GM18861 (cell line): ENCODE results near the gene NR2C1.
"Not testable (repeated sequence)": the region's sequence is repeated elsewhere in the genome, so short reads cannot be mapped to it uniquely, and the experiment has no call there.

Experiments used
- ATAC-seq: cut with Tn5 transposase; IDR thresholded peaks from one replicate; pipeline ENCODE4 v1.9.1; 2021; ENCODE audit not compliant: unreplicated experiment

The NR2C1 gene

DNA sequence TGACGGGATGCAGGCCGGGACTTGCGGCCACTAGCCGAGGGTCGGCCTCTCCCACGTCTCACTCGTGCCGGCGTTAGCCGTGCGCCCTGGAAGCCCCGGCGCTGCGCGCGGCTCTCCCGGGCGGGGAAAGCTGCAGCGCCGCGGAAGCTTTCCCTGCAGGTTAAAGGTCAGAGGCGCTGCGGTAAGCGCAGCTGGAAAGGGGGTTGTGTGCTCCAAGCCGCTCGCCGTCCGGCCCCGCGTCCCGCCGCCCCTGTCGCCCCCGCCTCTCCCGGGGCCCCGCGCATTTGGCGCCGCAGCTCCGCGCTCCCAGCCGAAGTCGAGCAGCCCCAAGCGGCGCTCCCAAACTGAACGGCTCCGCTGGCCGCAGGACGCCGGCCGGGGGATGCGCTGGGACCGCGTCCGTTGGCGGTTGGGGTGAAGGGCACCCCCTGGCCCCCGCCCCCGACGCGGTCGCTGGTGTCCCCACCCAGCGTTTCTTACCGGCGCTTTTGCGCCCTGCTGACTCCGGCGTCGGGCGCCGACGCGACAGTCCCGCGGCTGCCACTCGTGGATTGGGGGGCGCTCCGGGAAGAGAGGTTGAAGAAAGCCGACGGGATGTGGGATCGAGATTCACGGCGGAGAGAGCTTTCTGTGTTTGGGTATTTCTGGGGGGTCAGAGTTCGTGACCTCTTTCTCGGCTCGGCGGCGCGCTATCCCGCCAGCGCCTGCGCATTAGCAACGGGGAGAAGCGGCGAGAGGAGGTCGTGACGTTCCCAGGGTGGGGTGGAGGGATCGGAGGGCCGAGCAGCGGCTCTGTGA, at the start of gene NR2C1:
TSS of gene NR2C1 (minus strand) at position 719 of the 798 bp plus-strand sequence. CDS start 6,234 bp downstream, outside the sequence.
- ATAC-seq = peak; percentile 82

DNA sequence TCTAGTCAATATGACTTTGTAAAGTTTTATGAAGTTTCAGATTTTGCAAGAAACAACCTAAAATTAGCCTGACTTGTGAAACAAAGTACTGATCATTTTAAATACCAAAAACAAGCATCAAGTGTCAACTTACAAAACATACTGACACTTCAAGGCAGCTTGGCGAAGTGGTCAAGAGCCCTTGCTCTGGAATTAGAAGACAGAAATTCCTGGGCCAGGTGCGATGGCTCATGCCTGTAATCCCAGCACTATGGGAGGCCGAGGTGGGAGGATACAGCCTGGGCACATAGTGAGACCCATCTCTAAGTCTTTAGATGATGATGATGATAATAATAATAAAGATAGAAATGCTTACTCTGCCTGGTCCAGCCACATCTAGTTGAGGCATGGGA, 45.4 kb upstream of the NR2C1 start:
- no peak for ATAC-seq

DNA sequence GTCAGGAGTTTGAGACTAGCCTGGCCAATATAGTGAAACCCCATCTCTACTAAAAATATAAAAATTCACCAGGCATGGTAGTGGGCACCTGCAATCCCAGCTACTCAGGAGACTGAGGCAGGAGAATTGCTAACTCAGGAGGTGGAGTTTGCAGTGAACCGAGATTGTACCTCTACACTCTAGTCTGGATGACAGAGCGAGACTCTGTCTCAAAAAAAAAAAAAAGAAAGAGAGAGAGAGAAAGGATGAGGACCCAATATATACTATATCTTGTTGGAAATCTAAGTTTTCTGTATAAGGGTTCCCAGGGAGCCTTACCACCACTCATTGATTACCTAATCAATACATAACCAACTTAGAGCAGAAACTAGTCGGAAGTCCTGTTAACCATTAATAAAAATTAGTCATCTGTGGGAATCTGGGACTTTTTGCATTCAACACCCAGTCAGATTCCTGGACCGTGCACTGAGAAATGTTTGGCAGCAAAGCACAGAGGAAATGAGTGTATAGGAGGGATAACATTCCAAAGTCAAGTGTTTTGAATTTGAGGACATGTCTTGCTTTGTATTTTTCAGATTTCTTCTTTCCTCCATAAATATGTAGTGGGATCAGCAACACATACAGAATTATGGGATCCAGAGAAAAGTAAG, 44.8 kb upstream of the NR2C1 start:
- ATAC-seq = no peak

DNA sequence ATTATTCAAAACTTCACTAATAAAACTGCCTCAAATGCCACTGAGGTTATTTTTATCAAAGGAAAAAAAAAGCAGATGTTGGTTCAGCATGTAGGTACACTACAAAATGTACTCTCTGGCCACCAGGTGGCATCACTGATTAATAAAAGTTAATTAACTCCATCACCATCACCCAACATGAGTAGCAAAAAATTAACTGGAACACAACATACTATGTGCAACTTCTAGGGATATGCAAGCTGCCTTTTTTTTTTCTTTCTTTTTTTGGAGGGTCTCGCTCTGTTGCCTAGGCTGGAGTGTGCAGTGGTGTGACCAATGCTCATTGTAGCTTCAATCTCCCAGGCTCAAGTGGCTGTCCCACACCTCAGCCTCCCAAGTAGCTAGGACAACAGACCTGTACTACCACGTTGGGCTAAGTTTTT, 43.8 kb upstream of the NR2C1 start:
- peak; percentile 89 for ATAC-seq

DNA sequence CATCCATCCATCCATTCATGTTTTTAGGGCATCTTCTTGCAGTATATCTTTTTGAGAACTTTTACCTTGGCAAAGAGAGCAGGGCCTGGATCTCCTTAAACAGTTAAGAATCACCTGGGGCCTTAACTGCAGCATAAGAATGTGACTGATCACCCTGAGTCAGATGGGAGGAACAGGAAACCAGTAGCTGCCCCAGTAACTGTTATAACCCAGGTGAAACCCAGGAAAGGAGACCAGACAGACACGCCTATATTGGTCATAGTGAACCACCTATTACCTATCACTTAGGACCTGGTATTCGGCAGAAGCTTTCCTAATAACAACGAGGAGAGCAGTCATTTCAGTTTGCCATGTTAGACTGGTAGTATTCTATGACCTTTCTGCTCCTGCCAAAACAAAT, 43.4 kb upstream of the NR2C1 start:
- peak; percentile 37 for ATAC-seq

DNA sequence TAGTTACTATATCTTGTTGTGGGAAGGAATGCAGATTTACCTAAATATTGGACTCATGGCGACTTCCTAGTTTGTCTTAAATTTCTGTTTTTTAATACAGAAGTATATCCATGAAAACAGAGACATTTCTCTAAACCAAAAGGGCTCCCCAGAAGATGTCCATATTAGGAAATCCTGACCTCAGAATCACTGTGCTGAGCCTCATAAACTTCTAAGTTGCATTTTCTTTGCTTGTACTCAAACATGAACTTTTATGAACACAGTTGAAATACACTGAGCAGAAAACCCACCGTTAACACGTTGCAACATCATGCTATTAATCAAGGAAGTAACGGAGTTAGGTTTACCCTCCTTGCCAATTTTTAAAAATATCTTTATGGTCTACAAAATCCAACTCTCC, 42.9 kb upstream of the NR2C1 start:
- no peak for ATAC-seq

DNA sequence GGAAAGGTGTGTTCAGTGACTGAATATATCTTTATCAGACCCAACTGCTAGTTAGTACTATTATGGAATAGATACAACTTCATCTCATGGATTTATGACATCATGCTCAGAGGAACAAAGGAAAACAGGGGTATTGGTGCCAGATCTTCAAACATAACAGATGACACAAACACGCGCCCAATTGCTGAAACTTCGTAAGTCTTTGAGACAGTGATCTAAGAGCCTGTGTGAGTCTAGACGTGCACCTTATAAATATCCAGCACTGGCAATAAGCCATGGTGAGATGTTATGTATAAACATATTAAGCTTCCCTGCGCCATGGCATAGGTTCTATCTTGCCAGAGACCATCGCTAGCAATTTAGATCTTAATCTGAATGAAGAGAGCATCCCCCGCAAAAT, 42.2 kb upstream of the NR2C1 start:
- no peak for ATAC-seq

DNA sequence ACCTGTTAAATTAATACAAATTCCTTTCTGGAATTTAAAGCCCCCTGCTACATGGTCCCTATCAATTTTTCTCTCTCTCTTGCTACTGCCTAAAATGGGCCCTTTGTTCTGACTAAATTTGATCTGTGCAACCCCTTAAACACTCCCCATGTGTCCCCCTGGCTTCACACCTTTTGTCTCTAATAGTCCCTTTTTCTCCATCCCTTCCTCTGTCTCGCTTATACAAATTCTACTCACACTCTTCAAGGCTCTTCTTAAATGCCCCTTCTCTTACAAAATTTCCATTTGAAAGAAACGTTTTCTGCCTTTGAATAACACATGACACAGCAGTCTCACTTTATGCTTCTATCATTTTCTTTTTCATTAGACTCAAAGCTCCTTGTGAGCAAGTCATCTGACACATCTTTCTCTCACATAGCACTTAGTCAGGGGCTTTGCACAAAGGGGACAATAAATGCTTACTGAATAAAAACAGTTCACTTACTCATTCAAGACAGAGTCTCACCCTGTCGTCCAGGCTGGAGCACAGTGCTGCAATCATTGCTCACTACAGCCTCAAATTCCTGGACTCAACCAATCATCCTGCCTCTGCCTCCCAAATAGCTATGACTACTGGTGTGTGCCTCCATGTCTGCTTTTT, 41.5 kb upstream of the NR2C1 start:
- ATAC-seq = no peak

DNA sequence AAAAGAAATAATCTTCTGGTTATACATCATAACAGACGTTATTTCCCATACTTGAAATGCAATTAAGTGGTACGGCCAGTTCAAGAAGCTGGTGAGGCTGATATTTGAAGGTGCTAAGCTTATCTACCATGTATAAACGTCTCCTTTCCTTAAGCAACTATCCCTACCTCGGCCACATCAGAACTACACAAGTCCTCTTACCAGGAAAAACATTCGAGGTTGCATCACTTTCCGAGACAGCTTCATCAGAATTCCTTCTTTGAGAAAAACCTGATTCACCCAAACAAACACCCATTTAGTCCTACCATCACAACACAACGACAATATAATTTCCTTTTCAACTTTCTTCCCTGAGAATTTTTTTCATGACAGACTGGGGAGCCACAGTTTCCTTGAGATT, 33.9 kb upstream of the NR2C1 start:
- ATAC-seq = no peak

DNA sequence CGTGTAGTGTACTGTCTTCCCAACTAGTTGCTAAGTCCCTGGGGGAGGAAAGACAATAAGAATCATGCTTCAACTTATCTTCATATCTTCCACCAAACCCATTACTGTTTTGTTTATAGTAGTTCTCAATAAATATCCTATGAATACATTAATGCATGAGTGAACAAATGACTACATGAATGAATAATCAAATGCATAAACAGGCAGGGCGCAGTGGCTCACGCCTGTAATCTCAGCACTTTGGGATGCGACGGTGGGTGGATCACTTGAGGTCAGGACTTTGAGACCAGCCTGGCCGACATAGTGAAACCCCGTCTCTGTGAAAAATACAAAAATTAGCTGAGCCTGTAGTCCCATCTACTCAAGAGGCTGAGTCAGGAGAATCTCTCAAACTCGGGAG, 32.1 kb upstream of the NR2C1 start:
- no peak for ATAC-seq

DNA sequence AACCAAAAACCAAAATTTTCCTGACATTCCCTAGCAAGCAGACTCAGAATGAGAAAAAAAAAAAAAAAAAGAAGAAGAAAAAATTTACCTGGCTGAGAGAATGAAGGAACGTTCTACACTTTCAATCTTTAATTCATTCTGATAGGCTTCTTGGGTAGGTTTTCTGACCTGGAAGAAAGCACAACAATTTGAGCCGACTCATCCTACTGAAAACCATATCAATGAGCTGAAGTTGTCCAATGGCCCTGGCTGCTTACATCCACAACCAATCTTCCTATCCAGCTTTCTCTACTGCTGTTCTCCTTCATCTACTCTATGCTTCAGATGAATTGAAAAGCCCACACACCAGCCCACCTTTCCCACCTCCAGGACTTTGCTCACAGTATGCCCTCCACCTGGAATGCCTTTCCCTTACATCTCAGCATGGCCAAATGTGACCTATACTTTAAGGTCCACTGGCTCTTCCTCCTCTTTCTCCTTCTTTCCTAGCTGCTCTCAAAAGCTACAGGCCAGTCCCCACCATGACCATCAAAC, 31.6 kb upstream of the NR2C1 start:
- no peak for ATAC-seq

DNA sequence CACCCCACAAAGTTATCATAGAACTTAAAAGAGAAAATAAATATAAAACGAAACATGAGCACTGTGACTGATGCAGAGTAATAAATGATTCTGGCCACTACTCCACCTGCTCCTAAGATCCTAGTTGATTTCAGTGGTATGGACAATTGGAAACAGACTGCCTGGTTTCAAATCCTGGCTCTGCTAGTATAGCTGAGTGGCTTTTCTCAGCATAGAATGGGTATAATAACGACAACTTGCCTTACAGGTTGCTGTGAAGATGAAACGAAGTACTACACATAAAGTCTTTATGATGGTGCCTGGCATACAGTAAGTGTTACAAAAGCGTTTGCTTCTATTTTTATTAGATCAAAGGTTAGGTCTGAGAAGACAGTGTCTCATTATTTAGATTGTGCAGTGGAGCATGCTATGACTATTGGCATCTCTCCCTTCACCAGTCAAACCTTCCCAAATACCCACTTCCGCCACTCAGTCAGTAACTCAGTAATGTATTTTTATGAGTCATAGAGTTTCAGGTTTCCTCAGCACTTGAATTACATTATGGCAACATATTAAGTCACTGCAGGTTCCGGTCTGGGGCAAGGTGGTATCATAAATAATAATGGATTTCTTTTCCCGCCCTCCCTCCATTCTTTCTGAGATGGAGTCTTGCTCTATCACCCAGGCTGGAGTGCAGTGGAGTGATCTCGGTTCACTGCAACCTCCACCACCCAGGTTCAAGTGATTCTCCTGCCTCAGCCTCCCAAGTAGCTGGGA, 29.7 kb upstream of the NR2C1 start:
- peak; percentile 97 for ATAC-seq

DNA sequence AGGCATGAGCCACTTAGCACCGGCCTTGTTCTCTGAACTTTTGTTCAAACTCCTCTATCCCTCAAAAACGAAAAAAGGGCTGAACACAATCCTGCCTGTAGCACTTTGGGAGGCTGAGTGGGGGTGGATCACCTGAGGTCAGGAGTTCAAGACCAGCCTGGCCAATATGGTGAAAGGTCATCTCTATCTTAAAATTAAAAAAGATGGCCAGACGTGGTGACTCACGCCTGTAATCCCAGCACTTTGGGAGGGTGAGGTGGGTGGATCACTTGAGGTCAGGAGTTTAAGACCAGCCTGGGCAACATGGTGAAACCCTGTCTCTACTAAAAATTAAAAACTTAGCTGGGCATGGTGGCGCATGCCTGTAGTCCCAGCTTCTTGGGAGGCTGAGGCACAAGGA, 28.5 kb upstream of the NR2C1 start:
- ATAC-seq = not testable (repeated sequence)

DNA sequence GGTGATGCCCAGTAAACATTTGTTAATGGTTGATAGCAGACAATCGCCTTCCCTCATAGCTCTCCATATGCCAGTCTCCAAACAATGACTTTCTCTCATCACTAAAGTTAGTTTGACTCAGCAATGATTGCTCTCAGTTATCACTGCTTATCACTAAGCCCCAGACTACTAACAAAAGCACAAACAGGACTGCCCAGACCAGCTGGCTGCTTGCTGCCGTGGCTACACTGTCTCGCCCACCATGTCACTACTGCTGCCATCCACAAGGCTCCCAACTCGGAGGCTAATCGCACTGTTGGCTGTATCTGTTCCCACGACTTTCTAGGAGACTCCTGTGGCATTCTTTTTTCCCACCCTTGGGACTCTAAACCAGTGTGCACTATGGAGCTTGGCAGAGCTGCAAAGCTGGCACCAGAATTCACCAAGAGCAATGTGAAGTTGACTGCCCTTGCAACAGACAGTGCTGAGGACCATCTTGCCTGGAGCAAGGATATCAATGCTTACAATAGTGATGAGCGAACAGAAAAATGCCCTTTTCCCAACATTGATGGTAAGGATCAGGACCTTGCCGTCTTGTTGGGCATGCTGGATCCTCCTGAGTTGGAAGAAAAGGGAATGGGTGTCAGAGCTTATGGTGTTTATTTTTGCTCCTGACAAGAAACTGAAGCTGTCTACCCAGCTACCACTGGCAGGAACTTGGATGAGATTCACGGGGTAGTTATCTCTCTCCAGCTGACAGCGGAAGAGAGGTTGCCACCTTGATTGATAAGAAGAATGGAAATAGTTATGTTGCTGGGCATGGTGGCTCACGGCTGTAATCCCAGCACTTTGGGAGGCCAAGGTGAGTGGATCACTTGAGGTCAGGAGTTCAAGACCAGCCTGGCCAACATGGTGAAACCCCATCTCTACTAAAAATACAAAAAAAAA, 27.1 kb upstream of the NR2C1 start:
- ATAC-seq = no peak

DNA sequence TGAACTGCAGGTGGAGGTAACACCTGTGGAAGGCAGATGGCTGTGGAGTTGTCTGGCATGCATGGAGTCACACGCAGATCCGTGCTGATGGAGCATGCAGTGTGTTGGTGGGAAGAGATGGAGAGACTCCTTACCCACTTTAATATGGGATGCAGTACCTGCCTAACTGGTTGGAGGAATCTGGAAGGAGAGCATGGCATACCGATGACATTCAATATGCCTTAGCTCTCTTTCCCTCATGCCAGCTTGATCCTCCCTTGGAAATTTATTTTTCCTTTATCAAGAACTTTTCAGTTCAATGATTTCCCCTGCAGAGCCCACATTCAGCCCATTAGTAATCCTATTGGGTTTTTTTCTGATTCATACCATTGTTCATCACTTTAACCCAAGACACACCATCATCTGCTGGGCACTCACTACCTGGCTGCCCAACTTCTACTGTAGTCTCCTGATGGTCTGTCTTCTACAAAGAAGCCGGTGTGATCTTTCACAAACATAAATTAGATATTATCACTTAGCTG, 25.9 kb upstream of the NR2C1 start:
- no peak for ATAC-seq

DNA sequence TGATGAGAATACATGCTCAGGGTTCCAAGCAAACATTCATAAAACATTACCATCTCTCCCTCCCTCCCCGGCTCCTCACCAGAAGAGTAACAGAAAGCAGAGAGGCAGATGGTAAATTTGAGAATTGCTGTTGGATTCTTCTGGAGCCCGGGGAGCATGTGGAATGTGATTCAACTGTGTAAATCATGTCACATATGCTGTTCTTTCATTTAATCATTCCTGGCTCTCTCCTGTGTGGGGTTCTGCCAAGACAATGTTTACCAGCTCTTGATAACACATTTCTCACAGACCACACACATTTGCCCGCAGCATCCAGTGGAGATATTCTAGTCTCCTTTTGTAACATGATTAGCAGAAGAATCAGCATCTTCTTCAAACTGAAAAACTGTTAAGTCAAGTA, 23.4 kb upstream of the NR2C1 start:
- no peak for ATAC-seq

DNA sequence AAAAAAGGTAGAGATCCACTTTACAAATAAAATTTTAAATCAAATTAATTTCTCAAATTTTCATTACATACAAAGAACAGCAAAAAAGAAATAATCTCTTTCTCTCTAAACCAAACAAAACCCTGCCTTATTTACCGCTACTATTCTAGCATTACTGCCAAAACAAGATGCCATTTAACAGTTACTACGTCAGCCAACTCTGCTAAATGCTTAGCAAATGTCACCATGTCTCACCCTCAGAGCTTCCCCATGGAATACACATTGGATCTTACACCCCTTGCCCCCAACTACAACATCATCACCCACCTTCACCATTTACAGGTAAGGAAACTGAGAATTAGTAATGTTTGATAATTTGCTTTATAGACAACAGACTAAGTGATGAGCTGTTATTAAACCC, 23.0 kb upstream of the NR2C1 start:
- no peak for ATAC-seq

DNA sequence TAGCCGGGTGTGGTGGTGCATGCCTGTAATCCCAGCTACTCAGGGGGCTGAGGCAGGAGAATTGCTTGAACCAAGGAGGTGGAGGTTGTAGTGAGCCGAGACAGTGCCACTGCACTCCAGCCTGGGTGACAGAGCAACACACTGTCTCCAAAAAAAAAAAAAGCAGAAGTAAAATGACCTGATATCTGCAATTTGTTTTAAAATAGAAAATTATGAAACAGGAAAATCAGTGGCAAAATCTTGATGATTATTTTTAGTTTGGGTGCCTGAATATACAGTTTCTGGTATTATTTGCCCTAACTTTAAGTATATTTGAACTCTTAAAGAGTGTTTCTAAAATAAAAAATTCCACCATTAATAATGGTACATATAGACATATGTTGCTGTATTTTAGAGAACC, 22.4 kb upstream of the NR2C1 start:
- ATAC-seq = not testable (repeated sequence)

DNA sequence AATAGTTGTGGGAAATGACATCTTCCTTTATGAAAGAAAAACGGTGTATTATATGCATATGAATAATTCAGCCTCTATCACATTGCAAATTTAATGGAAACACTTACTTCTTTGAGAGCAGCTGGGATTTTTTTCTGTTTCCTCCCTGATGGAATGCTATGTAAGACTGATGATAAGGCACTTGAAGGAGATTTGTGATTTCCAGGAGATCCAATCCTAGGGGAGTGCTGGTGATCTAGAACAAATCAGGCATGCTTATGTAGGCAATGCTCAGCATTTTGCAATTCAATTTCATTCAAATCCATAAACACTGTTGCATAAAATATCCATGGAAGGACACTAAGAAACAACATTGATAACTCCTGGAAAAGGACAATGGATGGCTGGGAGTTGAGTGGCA, 16.0 kb upstream of the NR2C1 start:
- no peak for ATAC-seq

DNA sequence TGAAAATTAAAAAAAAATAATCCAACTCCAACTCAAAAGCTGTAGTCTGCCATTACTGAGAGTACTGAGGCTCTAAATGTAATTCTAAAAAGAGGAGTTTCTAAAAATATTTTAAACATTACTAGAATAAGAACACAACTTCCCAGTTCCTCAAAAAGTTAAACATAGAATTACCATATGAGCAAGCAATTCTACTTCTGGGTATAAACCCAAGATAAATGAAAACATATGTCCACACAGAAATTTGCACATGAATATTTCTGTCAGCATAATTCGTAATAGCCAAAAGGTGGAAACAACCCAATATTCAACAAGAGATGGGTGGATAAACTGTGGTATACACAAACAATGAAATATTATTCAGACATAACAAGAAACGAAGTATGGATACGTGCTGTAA, 15.0 kb upstream of the NR2C1 start:
- ATAC-seq = no peak
